K562 (cell line): ENCODE results near the gene TRIM47. TPM values are rescaled to one million over a fixed set of nuclear protein-coding genes. Genes with fewer than 3 reads are reported as not detected.
A peak's percentile ranks its signal among the peaks of the same experiment; 100 is the strongest.

ENCODE experiments used
- CTCF ChIP-seq, 3 experiments: IDR thresholded peaks in 2 of 3; conservative IDR thresholded peaks in 1 of 3; 2 replicates each; pipeline ENCODE4 v1.5.1; 2011 to 2012; ENCODE audit warnings: low read length in 3 of 3, mild to moderate bottlenecking in 3 of 3, control low read depth in 2 of 3, improper control_type of control experiment in 1 of 3, inconsistent platforms in 1 of 3, low read depth in 1 of 3, mixed read lengths in 1 of 3, moderate library complexity in 1 of 3; ENCODE audit not compliant: insufficient read depth in 2 of 3
- CTCFL ChIP-seq: IDR thresholded peaks from 2 replicates; pipeline ENCODE4 v1.6.1; 2011; ENCODE audit warnings: borderline replicate concordance, low read depth, mild to moderate bottlenecking, moderate library complexity, low read length; ENCODE audit not compliant: insufficient read depth, poor library complexity, severe bottlenecking
- IFI16 ChIP-seq: fragments of 250-450 bp; sonication (Bioruptor Pico); IDR thresholded peaks from 2 replicates; pipeline ENCODE4 v2.1.2; 2022; ENCODE audit warnings: mild to moderate bottlenecking, inconsistent platforms
- KLF16 ChIP-seq: IDR thresholded peaks from 2 replicates; pipeline ENCODE4 v1.6.1; 2016; ENCODE audit warnings: antibody characterized with exemption
- POLR2H ChIP-seq: IDR thresholded peaks from 2 replicates; pipeline ENCODE4 v1.6.1; 2016; ENCODE audit warnings: missing genetic modification characterization, low read depth, mild to moderate bottlenecking, control low read depth, missing compliant biosample characterization, moderate library complexity
- polyA plus RNA-seq, 8 experiments: library from polyadenylated mRNA; depleted of rRNA in 4 of 8; stranded (reverse) in 5 of 8; unstranded in 3 of 8; fragments of >200 nt; fragmentation: Nextera tagmentation in 2 of 8; fragmentation: Illumina TruSeq in 1 of 8; extraction: Ambion mirVana in 2 of 8; extraction: Trizol in 1 of 8; gene quantifications; 2 replicates each; pipeline versions ENCODE4 v1.2.1 to v1.2.3, GENCODE V29; 2011 to 2014; ENCODE audit warnings: inconsistent platforms in 1 of 8, missing spikeins in 1 of 8
- total RNA-seq, 7 experiments: library from RNA; depleted of rRNA in 6 of 7; stranded (reverse); fragments of >200 nt in 6 of 7; fragmentation: Illumina TruSeq in 2 of 7; extraction: Trizol in 2 of 7; gene quantifications; 2 replicates each; pipeline versions ENCODE4 v1.2.1 to v1.2.3, GENCODE V29; 2011 to 2021; ENCODE audit warnings: low replicate concordance in 1 of 7

The TRIM47 gene
- total and polyA plus RNA-seq, 9 of the 15 experiments (the other 6 are each of a cell fraction or from before 2014, with no cell fraction given) = 0.56 to 6.1 (median 3.2) TPM

- TF ChIP-seq CTCFL = peak; percentile 17
- no peak for TF ChIP-seq IFI16 (CRISPR knock-in tag)
- no peak for TF ChIP-seq POLR2H (tag)
- 0 out of 2 replicates have a peak, but pooled peaks have one; percentile 15 for TF ChIP-seq KLF16
- peak; percentile 60 to 73 (median 72) for TF ChIP-seq CTCF (IDR thresholded peaks at IDR 0.05 in 2 of 3, conservative IDR thresholded peaks at IDR 0.05 in 1 of 3; ENCODE audit: insufficient read depth in 2 of 3, low read depth in 1 of 3, low read length in 3 of 3)
- TF ChIP-seq, all 486 proteins: peak for 6
Observed at GRCh38 chr17:75927286-75927922, 49.0 kb upstream of the TRIM47 start (continued).
